NCI-H2196 treated with DMSO at 0.1 percent for 48 hours (cell line): ENCODE data around the gene LRP5.
"Not testable (repeated sequence)": the region's sequence is repeated elsewhere in the genome, so short reads cannot be mapped to it uniquely, and the experiment has no call there.

Experiments used
- DNase-seq: peaks from one replicate; lab custom pipeline; 2025; ENCODE audit not compliant: unreplicated experiment; lab: John Stamatoyannopoulos, UW

Gene LRP5

DNA sequence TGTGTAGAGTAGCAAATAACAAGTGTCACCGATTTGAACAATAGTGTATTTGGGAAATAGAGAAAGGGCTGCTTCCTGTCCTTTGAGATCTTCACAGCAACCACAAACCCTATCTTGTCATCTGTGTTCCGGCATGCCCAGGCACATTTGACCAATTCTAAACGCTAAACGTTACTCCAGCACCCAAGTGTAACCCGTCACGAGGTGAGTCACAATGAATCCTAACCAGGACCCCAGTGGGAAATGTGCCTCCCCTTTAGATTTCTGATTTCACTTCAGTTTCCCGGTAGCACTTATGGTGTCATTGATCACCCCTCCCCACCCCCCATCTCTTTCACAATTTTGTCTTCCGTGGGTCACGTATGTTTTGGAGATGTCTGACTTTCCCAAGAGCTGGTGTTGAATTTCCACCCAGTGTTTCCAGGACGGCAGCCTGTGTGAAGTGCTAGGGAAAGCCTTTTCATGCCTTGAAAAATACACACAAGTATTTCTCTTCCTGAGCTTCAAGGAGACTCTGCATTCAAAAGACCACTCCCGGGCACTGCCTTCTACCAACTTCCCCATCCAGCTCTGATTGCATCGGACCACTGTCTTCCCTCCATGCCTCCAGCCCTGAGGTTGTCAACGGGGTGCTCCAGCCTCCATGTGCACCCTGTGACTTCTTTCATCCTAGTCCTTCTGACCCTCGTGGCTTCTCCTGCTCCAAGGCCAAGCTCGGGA lies 30.1 kb upstream of the LRP5 start:
- no peak for DNase-seq

DNA sequence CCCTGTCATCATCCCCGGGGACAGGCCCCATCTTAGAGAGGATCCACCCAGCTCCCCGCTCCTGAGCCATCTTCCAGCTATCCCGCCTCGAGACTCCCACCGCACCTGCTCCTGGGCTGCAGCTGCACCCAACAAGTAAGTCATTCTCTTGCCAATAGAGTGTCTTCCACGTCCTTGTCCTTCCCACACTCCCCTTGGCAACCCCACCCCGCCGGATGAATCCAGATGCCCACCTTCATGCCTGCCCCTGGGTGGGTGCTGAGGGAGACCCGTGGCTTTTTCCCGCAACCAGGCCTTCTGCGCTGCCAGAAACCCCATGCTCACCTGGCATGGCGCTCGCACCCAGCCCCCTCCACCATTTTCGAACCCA lies 29.5 kb upstream of the LRP5 start:
- no peak for DNase-seq

DNA sequence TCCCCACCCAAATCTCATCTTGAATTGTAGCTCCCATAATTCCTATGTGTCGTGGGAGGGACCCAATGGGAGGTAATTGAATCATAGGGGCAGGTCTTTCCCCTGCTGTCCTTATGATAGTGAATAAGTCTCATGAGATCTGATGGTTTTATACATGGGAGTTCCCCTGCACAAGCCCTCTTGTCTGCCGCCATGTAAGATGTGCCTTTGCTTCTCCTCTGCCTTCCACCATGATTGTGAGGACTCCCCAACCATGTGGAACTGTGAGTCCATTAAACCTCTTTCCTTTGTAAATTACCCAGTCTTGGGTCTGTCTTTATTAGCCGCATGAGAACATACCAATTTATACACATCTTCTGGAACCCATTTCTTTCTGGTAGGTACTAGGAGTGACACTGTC lies 27.8 kb upstream of the LRP5 start:
- DNase-seq = not testable (repeated sequence)

DNA sequence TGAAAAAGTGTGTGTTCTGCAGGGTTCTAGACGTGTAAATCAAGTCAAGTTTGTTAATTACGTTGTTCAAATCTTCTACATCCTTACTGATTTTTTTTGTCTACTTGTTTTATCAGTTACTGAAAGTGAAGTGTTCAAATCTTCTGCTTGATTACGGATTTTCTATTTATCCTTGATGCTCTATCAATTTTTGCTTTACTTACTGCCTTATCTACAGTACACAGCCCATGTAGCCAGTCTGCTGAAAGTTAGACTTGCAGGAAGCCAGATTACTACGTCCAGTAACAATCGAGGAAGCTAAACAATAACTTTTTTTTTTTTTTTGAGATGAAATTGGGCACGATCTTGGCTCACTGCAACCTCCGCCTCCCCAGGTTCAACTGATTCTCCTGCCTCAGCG lies 25.0 kb upstream of the LRP5 start:
- no peak for DNase-seq

DNA sequence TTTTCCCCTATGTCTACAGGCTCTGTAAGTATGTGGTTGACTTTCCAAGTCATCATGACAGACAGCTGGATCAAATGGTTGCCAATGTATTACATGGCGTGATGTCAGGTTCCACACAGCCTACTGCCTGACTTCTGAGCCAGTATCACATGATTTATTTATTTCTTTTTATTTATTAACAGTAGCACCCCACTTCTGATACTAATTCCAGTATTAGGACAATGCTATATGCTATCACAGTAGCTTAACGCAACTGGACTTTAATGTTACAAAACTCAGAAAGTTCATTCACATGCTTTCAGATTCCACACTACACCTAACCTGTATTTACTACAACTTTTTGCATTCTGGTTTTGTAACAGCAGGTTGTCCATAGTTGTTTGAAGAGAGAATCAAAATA lies 22.9 kb upstream of the LRP5 start:
- no peak for DNase-seq

DNA sequence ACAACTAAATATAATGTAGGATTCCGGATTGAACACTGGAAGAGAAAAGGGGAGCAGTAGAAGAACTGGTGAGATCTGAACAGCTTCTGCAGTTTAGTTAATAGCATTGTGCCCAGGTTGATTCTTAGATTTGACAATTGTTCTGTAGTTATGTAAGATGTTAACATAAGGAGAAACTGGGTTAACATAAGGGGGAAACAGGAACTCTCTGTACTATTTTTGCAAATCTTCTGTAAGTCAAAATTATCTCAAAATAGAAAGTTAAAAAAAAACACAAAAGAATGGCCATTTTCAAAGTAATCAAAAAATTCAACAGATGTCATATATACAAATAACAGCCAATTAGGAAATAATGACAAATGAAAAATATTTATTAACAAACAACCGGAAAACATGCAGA lies 18.7 kb upstream of the LRP5 start:
- DNase-seq = no peak

DNA sequence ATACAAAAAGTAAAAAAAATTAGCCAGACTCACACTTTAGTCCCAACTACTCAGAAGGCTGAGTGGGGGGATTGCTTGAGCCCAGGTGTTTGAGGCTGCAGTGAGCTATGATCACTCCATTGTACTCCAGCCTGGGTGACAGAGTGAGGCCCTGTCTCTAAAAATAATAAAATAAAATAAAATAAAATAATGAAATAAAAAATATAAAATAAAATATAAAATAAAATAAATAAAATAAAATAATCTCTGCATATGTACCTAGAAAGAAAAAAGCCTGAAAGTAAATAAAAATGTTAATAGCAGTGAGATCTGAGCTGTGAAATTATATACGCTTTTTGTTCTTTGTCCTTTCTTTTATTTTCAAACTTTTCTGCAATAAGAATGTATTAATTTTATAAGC lies 17.1 kb upstream of the LRP5 start:
- DNase-seq = no peak

DNA sequence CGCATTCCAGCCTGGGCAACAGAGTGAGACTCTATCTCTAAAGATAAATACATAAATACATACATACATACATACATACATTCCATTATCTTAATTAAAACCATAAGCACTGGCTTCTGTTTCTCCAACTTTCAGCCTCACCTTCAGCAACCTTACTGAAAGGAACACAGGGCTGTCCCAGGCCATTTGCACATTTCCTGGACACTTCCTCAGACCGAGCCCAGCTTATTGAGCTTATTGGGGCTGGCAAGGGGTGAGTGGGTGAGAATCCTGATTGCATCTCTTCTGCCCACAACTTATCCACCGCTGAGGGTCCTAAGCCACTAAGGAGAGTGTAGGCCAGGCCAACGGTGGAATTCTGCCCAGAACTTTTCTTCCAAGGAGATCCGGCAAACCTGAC lies 16.5 kb upstream of the LRP5 start:
- no peak for DNase-seq

DNA sequence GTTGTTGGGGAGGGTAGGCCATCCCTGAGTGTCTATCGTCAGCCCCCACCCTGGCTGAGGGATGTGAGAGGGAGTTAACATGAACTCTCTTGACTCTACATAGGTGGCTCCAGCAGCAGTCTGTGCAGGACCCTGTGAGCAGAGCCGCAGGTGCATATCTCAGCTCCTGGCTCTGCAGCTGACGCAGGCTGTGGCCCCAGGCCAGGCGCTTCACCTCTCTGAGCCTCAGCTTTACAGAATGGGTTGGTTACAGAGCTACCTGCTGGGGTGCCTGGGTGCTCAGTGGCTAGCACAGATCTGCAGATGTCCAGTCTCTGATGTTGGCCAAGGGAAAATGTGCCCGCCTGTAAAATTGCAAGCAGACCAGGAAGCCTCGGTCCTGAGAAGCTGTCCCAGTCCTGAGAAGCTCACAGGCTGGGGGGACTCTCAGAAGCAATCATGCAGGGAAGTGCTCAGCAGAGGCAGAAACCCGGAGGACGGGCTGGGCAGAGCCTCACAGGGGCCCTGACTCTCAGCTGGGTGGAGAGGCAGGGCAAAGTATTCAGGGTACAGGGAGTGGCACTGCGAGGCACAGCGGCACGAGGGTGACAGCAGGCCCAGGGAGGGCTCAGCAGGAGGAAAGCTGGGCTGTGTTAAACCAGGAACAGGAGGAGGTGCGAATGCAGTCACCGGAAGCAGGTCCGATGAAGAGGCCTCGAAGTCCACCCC lies 15.9 kb upstream of the LRP5 start:
- no peak for DNase-seq

DNA sequence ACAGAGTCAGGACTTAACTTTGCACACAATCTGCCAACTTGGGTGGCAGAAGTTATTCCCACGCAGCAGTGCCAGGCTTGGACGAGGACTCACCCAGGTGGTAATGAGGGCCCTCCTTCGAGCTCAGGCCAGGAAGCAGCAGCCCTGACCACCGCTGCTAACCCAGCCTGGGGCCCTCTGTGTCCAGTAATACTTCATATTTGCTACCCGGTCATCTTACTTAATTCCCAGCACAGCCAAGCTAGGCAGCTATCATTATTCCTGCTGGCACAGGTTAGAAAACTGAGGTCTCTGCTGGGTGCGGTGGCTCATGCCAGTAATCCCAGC lies 15.4 kb upstream of the LRP5 start:
- no peak for DNase-seq

DNA sequence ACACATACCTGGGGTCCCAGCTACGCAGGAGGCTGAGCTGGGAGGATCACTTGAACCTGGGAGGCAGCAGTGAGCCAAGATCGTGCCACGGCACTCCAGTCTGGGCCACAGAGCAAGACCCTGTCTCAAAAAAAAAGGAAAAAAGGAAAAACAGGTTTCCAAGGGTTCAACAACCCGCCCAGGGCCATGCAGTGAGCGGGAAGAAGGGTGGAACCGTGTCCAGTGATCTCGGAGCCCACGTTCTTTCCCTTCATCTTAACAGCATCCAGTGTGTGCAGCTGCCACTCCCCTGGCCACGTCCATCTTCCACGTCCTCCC lies 14.9 kb upstream of the LRP5 start:
- no peak for DNase-seq

DNA sequence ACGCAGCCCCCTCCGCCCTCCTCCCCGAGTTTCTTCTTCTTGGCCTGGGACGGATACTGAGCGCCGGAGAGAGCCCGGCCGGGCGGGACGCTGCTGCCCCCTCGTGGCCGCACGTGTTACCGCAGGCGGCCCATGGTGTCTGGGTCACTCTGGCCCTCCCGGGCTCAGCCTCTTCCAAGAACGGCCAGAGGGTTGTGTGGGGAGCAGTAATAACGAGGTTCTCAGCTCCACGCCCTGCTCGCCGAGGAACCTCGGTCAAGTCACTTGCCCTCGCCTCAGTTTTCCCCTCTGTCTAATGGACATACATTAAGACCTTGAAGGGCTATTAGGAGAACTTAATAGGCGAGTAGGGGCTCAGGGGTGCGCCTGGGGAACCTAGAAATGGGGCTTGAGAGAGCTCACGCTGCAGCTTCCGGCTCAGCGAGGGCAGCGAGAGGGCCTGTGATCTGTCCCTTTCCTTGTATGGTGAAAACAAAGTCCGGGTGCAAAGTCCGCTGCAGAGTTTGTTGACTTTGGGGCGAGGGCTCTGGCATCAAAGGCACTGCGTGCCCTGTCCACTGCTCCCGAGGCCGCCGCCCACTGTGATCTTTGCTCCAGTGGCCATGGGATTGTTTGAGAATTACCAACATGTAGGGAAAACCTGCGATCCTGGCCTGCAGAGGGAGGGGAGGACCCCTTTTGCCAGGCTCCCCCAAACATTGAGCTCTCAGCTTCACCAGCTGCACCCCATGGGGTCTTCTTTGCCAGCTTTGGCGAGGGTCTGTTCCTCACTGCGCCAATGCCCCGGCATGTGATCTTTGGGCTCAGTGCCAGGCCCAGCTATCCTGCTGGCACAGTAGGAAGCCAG lies 14.4 kb upstream of the LRP5 start:
- DNase-seq = peak; percentile 56

DNA sequence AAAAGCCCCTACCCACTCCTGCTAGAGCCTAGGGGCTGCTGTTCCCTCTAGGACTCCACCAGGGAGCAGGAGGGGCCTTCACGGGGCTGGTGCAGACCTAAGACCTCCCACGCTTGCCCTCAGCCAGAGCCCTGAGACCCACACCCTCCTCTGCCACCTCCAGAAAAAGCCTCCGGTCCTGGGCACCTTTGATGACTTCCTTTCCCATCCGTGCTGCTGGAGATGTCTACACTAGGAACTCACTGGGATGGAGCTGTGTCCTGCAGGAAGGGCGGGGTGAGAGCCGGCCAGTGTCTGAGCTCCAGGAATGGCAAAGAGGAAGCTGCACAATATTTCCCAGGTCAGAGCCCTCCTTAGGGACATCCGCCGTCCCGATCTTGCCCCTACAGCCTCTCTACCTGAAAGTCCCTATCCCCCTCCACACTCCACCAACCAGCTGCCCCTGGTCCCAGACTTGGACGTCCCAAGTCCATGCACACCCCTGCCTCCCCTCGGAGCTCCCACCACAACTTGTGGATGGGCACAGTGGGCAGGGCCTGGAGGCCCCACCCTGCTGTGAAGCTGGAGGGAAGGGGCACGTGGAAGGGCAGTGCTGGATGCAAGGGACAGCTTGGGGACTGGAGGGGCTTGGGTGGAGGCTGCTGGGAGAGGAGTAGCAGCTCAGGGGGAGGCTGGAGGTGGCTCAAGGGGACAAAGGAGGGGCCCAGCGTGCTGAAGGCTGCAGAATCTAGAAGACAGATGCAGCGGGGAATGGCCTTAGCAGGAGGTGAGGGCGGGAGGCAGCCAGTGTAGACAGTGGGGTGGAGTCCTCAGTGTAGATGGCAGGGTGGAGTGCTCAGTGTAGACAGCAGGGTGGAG lies 13.5 kb upstream of the LRP5 start:
- no peak for DNase-seq

DNA sequence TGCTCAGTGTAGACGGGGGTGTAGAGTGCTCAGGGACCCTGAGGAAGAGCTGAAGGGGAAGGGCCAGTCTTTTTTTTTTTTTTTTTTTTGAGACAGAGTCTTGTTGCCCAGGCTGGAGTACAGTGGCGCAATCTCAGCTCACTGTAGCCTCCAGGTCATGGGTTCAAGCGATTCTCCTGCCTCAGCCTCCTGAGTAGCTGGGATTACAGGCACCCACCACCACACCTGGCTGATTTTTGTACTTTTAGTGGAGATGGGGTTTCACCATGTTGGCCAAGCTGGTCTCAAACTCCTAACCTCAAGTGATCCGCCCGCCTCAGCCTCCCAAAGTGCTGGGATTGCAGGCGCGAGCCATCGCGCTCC lies 12.9 kb upstream of the LRP5 start:
- not testable (repeated sequence) for DNase-seq

DNA sequence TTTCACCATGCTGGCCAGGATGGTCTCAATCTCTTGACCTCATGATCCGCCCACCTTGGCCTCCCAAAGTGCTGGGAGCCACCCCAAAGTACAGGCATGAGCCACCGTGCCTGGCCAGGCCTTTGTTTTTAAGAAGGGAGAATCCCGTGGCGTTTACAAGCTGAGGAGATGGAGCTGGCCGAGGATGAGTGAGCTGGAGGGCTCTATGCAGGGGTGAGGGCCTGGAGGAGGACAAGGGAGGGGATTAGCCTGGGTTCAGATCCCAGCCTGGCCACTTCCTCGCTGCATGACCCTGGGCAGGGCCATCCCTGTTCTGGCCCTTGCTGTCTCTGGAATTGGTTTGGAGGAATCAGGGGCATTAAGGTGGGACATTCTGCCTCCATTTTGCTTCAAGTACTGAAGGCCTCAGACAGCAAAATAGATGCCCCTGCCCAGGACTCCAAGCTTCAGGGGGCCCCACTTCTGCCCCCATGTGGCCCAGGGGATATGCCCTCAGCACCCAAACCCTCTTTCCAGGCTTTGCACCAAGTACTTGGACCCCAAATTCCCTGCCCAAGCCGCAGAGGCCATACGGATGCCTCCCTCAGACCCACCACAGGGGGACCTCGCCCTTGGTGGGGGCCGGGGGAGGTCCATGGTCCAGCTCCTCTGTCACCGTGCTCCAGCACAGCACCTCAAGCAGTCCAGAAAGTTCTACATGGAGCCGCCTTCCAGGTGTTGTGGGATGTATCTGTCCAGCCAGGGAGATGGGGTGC lies 12.1 kb upstream of the LRP5 start:
- no peak for DNase-seq

DNA sequence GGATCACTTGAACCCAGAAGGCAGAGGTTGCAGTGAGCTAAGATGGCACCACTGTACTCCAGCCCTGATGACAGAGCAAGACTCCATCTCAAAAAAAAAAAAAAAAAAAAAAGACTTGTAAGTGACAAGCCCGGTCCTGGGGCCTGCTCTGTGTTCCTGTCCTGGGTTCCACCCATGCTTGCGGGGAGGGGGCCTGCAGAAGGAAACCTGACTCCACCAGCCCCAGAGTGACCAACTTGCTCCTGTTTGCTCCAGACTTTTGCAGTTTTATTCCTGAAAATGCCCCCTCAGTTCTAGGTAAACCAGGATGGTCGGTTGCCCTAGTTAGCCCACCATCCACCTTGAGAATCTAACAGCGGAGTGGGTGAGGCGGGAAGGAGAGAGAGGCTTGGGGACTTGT lies 10.1 kb upstream of the LRP5 start:
- DNase-seq = no peak

DNA sequence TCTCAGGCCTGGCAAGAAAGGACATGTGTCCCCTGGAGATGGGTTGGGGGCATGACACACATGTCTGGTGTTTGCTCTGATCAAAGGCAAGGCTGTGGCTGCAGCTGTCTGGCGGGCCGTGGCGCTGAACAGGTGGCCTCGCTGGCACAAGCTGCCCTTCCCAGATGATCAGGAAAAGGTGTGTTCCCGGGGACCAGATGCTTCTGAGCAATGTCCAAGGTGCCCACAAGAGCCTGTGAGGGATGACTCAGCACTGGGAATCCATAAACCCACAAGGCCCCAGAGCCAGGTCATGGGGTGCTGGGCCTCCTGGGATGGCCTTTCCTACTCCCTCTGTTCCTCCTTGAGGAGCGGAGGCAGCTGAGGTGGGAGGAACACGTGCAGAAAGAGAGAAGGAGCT lies 9.7 kb upstream of the LRP5 start:
- DNase-seq = no peak

DNA sequence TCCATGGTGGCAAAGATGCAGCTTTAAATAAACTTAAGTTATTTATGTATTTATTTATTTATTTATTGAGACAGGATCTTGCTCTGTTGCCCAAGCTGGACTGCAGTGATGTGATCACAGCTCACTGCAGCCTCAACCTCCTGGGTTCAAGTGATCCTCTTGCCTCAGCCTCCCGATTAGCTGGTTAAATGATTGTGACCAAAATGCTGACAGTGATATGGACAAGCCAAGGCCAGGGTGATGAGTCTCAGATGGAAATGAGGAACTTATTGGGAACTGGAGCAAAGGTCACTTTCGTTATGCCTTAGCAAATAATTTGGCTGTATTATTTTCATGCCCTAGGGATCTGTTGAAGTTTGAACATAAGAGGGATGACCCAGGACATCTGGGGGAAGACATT lies 9.3 kb upstream of the LRP5 start:
- DNase-seq = no peak

DNA sequence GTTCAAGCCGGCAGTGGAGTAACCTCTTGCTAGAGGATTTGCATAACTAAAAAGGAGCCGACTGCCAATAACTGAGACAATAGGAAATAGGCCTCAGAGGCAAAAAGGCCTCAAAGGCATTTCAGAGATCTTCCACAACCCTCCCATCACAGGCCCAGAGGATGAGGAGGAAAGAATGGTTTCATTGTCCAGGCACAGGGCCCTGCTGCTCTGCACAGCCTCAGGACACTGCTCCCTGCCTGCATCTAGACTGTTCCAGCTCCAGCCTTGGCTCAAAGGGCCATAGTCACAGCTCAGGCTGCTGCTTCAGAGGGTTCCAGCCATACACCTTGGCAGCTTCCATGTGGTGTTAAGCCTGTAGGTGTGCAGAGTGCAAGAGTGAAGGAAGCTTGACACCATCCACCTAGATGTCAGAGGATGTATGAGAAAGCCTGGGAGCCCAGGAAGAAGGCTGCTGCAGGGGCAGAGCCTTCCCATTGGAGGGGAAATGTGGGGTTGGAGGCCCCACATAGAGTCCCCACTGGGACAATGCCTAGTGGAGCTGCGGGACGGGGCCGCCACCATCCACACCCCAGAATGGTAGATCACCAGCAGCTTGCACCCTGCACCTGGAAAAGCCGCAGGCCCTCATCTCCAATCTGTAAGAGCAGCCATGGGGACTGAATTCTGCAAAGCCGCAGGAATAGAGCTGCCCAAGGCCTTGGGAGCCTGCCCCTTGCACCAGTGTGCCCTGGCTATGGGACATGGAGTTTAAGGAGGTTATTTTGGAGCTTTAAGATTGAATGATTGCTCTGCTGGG lies 8.2 kb upstream of the LRP5 start:
- no peak for DNase-seq

DNA sequence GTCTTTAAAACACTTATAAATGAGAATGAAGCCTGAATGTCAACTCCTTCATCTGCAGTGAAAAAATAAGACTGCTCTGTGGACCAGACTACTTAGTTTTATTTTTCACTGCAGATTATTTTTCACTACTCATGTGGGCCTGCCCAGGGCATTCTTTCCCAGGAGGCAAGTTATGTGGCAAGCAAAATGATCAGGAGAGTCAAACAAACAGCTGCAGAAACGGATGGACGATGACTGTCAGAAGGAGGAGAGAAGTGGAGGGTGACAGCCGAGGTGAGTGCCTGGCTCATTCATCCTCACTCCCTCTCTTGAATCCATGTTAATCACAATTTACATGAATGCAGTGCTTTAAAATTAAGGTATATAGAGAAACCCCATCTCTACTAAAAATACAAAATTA lies 5.8 kb upstream of the LRP5 start:
- DNase-seq = no peak
